ENCODE results near the gene KRR1. TPM values are rescaled to one million over a fixed set of nuclear protein-coding genes. Genes with fewer than 3 reads are reported as not detected.
"Not testable (repeated sequence)": the region's sequence is repeated elsewhere in the genome, so short reads cannot be mapped to it uniquely, and the experiment has no call there.

KRR1 gene
- total RNA-seq, 4 donors from 2014 or later: 3.2 to 28.1 (median 11.7) TPM

GRCh38 chr12:75471902-75472890 lies 39.2 kb downstream of the KRR1 start:
- Histone ChIP-seq H3K36me3 (no peaks in the 10 kb centered on the region), H3K27me3 (no peaks in the 10 kb centered on the region), H3K27ac (no peak overlapping the region), H3K9me3 (no peaks in the 10 kb centered on the region), H3K4me3 (no peak overlapping the region), H3K4me1 (no peaks in the 10 kb centered on the region)
- in situ Hi-C loops (cut with MboI; ENCODE audit: low pct_ligation_motif_present in 1 of 4, low pct_unique_long_range_greater_than_20kb in 1 of 4, low sequenced_read_pairs in 3 of 4) (no loop called here), intact Hi-C loops (cut with DNase I; ENCODE audit: low total_unique reads) (no loop called here)
- 76 to 87% methylated on average over 4 to 6 of the region's 6 CpGs for WGBS, 2 donors (ENCODE audit: low coverage in 1 of 2)
- TF ChIP-seq EP300 (IDR thresholded peaks at IDR 0.05; ENCODE audit: low read depth) (no peak), POLR2A (IDR thresholded peaks at IDR 0.05) (no peak), POLR2AphosphoS5 (IDR thresholded peaks at IDR 0.05) (no peak)
- TF ChIP-seq, protein P1, sequence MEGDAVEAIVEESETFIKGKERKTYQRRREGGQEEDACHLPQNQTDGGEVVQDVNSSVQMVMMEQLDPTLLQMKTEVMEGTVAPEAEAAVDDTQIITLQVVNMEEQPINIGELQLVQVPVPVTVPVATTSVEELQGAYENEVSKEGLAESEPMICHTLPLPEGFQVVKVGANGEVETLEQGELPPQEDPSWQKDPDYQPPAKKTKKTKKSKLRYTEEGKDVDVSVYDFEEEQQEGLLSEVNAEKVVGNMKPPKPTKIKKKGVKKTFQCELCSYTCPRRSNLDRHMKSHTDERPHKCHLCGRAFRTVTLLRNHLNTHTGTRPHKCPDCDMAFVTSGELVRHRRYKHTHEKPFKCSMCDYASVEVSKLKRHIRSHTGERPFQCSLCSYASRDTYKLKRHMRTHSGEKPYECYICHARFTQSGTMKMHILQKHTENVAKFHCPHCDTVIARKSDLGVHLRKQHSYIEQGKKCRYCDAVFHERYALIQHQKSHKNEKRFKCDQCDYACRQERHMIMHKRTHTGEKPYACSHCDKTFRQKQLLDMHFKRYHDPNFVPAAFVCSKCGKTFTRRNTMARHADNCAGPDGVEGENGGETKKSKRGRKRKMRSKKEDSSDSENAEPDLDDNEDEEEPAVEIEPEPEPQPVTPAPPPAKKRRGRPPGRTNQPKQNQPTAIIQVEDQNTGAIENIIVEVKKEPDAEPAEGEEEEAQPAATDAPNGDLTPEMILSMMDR (IDR thresholded peaks at IDR 0.05): no peak
- DNase-seq: no peak

DNA sequence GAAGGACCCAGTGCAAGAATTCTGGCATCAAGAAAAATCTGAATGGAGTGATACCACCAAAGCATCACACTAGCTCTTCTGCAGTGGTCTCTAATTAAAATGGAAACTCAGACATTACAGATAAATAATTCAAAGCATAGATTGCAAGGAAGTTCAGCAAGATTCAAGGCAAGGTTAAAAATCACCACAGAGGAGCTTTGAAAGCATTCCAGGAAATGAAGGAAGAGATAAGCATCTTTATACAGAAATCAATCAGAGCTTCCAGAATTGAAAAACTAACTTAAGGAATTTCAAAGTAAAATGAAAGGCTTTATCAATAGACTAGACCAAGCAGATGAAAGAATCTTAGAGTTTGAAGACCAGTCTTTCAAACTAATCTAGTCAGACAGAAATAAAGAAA lies 51.2 kb downstream of the KRR1 start:
- H3K4me3 ChIP-seq: no peak overlapping the region
- H3K4me1 ChIP-seq: no peaks in the 10 kb centered on the region
- H3K27ac ChIP-seq: no peak overlapping the region
- H3K9me3 ChIP-seq: peaks cover 0 to 2% of the 10 kb centered on the region in 2 donors
- no peaks in the 10 kb centered on the region for H3K27me3 ChIP-seq
- intact Hi-C loops (cut with DNase I; ENCODE audit: low total_unique reads) (no loop called here), in situ Hi-C loops (cut with MboI; ENCODE audit: low pct_ligation_motif_present in 1 of 4, low pct_unique_long_range_greater_than_20kb in 1 of 4, low sequenced_read_pairs in 3 of 4) (no loop called here)
- no peaks in the 10 kb centered on the region for H3K36me3 ChIP-seq
- no peak for DNase-seq
- no peak for TF ChIP-seq POLR2AphosphoS5 (IDR thresholded peaks at IDR 0.05)
- no peak for TF ChIP-seq EP300 (IDR thresholded peaks at IDR 0.05; ENCODE audit: low read depth)
- TF ChIP-seq, protein P1 (IDR thresholded peaks at IDR 0.05): no peak
- TF ChIP-seq POLR2A (IDR thresholded peaks at IDR 0.05): no peak

DNA sequence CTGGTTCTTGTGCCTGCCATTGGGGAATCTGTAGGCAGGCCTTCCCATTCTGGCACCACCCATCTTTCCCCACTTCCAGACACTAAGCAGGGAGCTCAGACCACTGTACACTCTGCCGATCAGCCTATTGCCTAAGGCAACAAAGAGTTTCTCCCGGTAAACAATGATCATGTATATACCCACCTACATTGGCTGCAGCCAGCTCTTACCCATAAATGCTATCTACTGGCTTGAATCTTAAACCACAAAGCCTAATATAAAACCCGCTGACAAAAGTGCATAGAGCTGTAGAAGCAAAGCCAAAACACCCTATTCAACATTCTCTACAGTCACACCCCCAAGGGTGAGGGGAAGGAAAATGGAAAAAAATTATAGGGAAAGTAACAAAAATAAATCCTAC lies 51.7 kb downstream of the KRR1 start:
- in situ Hi-C loops (cut with MboI; ENCODE audit: low pct_ligation_motif_present in 1 of 4, low pct_unique_long_range_greater_than_20kb in 1 of 4, low sequenced_read_pairs in 3 of 4): no loop called here
- Histone ChIP-seq H3K27me3 (no peaks in the 10 kb centered on the region), H3K36me3 (no peaks in the 10 kb centered on the region), H3K9me3 (peaks cover 0 to 2% of the 10 kb centered on the region in 2 donors), H3K27ac (no peak overlapping the region), H3K4me3 (no peak overlapping the region), H3K4me1 (no peaks in the 10 kb centered on the region)
- TF ChIP-seq POLR2AphosphoS5 (IDR thresholded peaks at IDR 0.05): no peak
- TF ChIP-seq POLR2A (IDR thresholded peaks at IDR 0.05): no peak
- no peak for TF ChIP-seq EP300 (IDR thresholded peaks at IDR 0.05; ENCODE audit: low read depth)
- TF ChIP-seq, protein P1 (IDR thresholded peaks at IDR 0.05): no peak
- DNase-seq: no peak
- 78 to 86% methylated on average over 1 to 3 of the region's 3 CpGs for whole genome bisulfite sequencing, 2 donors (ENCODE audit: low coverage in 1 of 2)
- intact Hi-C loops (cut with DNase I; ENCODE audit: low total_unique reads): no loop called here

DNA sequence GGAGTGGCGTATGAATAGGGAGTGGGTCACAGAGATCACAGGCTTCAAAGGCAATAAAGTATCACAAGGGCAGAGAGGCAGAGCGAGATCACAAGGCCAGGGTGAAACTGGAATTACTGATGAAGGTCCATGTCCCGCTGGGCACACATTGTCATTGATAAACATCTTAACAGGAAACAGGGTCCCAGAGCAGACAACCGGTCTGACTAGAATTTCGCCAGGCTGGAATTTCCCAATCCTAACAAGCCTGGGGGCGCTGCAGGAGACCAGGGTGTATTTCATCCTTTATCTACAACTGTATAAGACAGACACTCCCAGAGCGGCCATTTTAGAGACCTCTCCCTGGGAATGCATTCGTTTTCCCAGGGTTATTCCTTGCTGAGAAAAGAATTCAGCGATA lies 53.5 kb downstream of the KRR1 start:
- H3K27ac ChIP-seq; intact Hi-C loops (cut with DNase I; ENCODE audit: low total_unique reads); H3K4me1 ChIP-seq; H3K36me3 ChIP-seq; in situ Hi-C loops (cut with MboI; ENCODE audit: low pct_ligation_motif_present in 1 of 4, low pct_unique_long_range_greater_than_20kb in 1 of 4, low sequenced_read_pairs in 3 of 4); DNase-seq; H3K4me3 ChIP-seq; H3K27me3 ChIP-seq; H3K9me3 ChIP-seq: not testable (repeated sequence)
- 70 to 78% methylated on average over 9 of the region's 9 CpGs for WGBS, 2 donors (ENCODE audit: low coverage in 1 of 2)
